IPS-18a (cell line): ENCODE measurements around the gene MEMO1.
"Not testable (repeated sequence)": the region's sequence is repeated elsewhere in the genome, so short reads cannot be mapped to it uniquely, and the experiment has no call there.

Experiments
- H3K27ac ChIP-seq: one replicate; pipeline ENCODE4 v1.5.1; 2013; ENCODE audit warnings: low read length
- H3K27me3 ChIP-seq: one replicate; pipeline ENCODE4 v1.6.1; 2013; ENCODE audit warnings: mild to moderate bottlenecking, low read length; ENCODE audit not compliant: control insufficient read depth, insufficient read depth
- H3K36me3 ChIP-seq: one replicate; pipeline ENCODE4 v1.6.1; 2013; ENCODE audit warnings: low read depth, low read length; ENCODE audit not compliant: control insufficient read depth
- H3K4me1 ChIP-seq: one replicate; pipeline ENCODE4 v1.6.1; 2013; ENCODE audit warnings: low read depth, low read length; ENCODE audit not compliant: control insufficient read depth
- H3K4me3 ChIP-seq: one replicate; pipeline ENCODE4 v1.5.1; 2013; ENCODE audit warnings: low read length
- H3K9ac ChIP-seq: one replicate; pipeline ENCODE4 v1.6.1; 2013; ENCODE audit warnings: mild to moderate bottlenecking, low read length, moderate library complexity
- H3K9me3 ChIP-seq: one replicate; pipeline ENCODE4 v1.6.1; 2013; ENCODE audit warnings: low read depth, low read length; ENCODE audit not compliant: control insufficient read depth

Gene MEMO1

DNA sequence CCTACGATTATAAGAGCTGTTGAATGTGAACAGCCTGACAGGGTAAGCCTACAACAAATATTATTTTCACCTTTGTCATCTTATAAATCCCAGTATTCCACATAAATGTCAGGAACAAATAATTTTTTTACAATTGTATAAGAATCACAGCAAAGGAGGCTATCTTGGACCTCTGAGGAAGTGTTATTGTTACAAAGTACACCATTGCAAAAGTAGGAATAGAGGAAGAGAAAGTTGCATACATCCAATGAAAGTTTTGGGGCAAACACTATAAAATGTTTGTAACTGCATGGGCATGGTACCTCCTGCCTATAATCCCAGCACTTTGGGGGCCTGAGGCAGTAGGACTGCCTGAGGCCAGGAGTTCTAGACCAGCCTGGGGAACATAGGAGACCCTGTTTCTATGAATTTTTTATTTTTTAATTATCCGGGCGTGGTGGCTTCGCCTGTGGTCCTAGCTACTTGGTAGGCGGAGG is 715 bp upstream of the MEMO1 start:
- no peaks in the 10 kb centered on the region for H3K36me3 ChIP-seq
- H3K27ac ChIP-seq, result peak overlapping the region; percentile 93
- peak overlapping the region; percentile 86 for H3K9ac ChIP-seq
- peak overlapping the region; percentile 76 for H3K4me3 ChIP-seq
- H3K4me1 ChIP-seq, result peaks cover 17% of the 10 kb centered on the region
- H3K9me3 ChIP-seq, result no peaks in the 10 kb centered on the region
- no peaks in the 10 kb centered on the region for H3K27me3 ChIP-seq

DNA sequence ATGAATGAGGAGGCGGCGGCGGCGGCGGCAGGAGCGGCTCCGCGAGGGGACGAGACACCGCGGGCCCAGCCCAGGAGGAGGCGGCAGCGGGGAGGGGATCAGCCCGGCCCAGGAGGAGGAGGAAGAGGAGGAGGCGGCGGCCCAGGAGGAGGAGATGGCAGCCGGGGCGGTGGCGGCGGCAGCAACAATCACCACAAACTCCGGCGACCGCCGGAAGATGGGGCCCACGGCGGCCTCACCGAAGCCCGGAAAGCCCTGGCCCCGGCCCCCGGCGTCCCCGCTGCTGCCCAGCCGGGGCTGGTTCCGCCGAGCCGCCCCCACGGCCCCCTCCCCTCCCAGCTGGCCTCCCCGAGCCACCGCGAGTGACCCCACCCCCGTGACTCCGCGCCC is 533 bp downstream of the MEMO1 start:
- H3K9me3 ChIP-seq, H3K36me3 ChIP-seq, H3K27ac ChIP-seq, H3K4me3 ChIP-seq, H3K9ac ChIP-seq, H3K27me3 ChIP-seq: not testable (repeated sequence)
- H3K4me1 ChIP-seq, result peaks cover 17% of the 10 kb centered on the region

DNA sequence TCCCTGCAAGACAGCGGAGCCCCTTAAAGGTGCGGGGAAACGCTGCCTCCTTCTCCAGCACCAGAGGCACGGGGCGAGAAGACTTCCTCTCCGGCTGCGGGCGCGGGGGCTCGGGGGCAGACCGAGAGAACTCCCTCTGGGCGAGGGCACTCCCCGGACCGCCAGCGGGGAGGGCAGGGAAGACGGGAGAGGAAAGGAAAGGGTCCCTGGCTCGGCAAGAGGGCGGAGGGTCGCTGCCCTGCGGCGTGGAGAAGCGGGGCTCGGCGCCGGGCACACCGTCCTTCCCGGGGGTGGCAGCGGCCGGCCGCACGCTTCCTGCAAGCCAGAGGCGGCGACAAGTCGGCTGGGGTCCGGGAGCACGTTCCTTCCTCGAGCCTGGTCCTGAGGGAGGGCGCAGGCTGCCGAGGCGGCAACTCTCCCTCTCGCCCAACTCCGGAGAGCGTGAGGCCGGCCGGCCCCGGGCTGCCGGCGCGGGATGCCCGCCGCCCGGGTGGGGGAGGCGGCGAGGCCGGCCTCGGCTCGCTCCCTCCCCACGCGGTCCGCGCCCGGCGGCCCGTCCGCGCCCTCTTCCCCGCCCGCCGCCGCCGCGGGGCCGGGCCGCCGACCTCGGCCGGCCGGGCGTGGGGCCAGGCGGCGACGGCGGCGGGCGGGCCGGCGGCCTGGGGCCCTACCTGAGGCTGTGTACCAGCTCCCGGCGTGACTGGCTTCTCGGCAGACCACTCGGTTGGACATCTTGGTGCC is 1.1 kb downstream of the MEMO1 start:
- Histone ChIP-seq H3K27me3 (no peaks in the 10 kb centered on the region), H3K27ac (no peak overlapping the region), H3K36me3 (no peaks in the 10 kb centered on the region), H3K9ac (peak overlapping the region; percentile 74), H3K4me1 (peaks cover 17% of the 10 kb centered on the region), H3K4me3 (peak overlapping the region; percentile 87), H3K9me3 (no peaks in the 10 kb centered on the region)

DNA sequence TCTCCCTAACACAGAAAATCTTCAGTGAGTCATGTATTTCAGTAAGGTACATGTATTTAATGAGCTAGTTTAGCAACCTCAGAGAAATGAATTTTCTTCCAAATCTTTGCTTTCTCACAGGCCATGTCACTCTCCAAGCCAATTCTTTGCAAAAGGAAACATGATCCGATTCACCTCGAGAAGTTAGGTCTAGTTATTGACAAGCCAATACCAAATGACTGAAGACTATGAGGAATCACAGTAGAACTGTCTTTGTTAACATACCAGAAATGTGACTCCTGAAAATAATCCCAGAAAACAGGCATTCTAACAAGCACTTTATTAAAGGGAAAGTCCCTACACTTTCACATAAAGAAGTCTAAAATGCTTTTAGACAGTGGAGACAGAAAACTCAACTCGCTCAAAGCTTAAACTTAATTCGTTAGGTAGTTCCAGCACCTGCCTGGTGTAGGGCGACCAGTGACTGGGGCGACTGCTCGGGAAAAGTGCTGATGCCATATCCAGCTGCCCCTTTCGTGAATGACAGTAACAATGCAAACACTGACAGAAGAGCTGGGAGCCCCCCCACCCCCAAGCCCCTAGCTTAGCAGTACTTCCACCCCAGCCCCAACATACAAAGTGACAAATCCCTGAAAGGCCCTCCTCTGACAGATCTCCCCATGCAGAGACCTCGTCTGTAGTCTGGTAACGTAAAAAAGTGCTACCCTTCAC is 1.8 kb downstream of the MEMO1 start:
- H3K4me1 ChIP-seq, result peaks cover 17% of the 10 kb centered on the region
- H3K36me3 ChIP-seq, result no peaks in the 10 kb centered on the region
- H3K27me3 ChIP-seq, result no peaks in the 10 kb centered on the region
- H3K4me3 ChIP-seq, result peak overlapping the region; percentile 87
- no peak overlapping the region for H3K27ac ChIP-seq
- no peaks in the 10 kb centered on the region for H3K9me3 ChIP-seq
- H3K9ac ChIP-seq, result peak overlapping the region; percentile 74

DNA sequence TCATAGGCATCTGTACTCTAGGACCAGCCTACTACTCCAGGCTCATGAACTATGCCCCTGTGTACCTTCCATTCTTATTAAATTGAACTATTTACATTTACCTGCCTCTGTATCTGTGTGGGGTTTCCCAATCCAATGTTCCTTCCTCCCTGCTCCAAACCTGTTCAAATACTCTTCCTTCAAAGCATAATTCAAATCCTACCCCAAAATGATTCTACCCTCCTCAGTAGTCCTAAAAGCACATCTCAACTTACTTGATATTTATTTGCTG is 3.8 kb downstream of the MEMO1 start:
- Histone ChIP-seq H3K9ac (no peak overlapping the region), H3K4me3 (no peak overlapping the region), H3K36me3 (no peaks in the 10 kb centered on the region), H3K4me1 (peaks cover 15% of the 10 kb centered on the region), H3K27me3 (no peaks in the 10 kb centered on the region), H3K9me3 (no peaks in the 10 kb centered on the region), H3K27ac (no peak overlapping the region)

DNA sequence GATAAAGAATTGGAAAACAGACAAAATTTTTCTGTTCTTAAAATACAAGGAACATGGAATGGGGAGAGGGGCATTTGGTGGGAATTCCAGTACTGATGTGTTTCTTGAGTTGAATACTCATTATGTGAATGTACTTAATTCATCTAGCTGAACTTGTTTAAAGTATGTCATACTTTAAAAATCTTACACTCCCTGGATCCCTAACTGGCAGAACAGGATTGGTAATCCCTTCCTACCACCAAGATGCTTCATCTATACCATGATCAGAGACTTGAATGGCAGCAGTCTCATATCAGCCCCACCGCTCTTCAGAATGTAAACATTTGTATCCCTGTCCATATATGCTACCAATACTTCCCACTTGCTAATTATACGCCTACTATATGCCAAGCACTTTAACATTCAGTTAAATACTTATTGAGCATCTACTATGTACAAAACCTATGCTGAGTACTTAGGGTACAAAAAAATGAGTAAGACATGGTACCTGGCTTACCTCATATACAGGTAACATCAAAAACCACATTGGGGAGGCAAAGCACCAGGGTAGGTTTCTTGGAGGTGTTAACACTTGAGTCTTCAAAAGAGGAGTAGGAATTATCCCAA is 5.3 kb downstream of the MEMO1 start:
- Histone ChIP-seq H3K4me1 (peaks cover 4% of the 10 kb centered on the region), H3K9ac (no peak overlapping the region), H3K27ac (no peak overlapping the region), H3K4me3 (no peak overlapping the region), H3K27me3 (no peaks in the 10 kb centered on the region), H3K9me3 (no peaks in the 10 kb centered on the region), H3K36me3 (no peaks in the 10 kb centered on the region)

DNA sequence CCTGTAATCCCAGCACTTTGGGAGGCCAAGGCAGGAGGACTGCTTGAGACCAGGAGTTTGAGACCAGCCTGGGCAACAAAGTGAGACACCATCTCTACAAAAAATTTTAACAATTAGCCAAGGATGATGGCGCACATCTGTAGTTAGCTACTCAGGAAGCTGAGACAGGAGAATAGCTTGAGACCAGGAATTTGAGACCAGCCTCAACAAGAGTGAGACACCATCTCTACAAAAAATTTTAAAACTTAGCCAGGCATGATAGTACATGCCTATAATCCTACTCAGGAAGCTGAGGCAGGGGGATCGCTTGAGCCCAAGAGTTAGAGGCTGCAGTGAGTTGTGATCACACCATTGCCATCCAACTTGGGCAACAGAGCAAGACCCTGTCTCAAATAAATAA is 7.0 kb downstream of the MEMO1 start:
- no peak overlapping the region for H3K27ac ChIP-seq
- peaks cover 3% of the 10 kb centered on the region for H3K4me1 ChIP-seq
- no peak overlapping the region for H3K9ac ChIP-seq

DNA sequence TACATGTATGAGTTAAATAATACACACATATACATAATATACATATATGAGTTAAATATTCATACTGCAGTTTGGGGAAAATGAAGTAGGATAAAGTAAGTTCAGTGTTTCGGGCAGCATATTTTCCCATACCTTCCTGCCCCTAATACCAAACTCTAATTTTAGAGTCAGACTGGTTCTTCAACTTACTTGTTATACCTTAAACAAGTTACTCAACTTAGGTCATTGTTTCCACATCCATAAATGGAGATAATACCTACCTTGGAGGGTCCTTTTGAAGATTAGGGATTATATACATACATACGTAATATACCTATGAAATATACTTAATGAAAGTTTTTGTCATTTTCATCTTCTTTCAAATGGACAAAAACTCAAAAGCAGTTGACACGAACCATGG is 8.4 kb downstream of the MEMO1 start:
- Histone ChIP-seq H3K4me3 (no peak overlapping the region), H3K9me3 (no peaks in the 10 kb centered on the region), H3K36me3 (no peaks in the 10 kb centered on the region), H3K27me3 (no peaks in the 10 kb centered on the region), H3K4me1 (no peaks in the 10 kb centered on the region), H3K9ac (no peak overlapping the region), H3K27ac (no peak overlapping the region)

More for the DNA sequence above, 7.0 kb downstream of the MEMO1 start:
- Histone ChIP-seq H3K9me3 (no peaks in the 10 kb centered on the region), H3K27me3 (no peaks in the 10 kb centered on the region), H3K4me3 (no peak overlapping the region), H3K36me3 (no peaks in the 10 kb centered on the region)

DNA sequence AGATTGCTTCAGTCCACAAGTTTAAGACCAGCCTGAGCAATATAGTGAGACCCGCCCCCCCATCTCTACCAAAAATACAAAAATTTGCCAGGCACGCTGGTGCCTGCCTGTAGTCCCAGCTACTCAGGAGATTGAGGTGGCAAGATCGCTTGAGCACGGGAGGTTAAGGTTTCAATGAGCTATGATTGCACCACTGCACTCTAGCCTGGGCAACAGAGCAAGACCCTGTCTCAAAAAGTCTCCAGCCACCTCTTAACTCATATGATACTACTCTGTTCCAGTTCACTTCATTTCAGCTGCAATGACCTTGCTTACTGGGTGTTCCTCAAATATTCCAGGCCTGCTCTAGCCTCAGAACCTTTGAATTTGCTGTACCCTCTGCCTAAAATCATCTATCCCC is 11.4 kb downstream of the MEMO1 start:
- H3K9me3 ChIP-seq, result no peaks in the 10 kb centered on the region
- no peaks in the 10 kb centered on the region for H3K27me3 ChIP-seq
- no peak overlapping the region for H3K4me3 ChIP-seq
- no peak overlapping the region for H3K27ac ChIP-seq
- no peaks in the 10 kb centered on the region for H3K4me1 ChIP-seq
- H3K36me3 ChIP-seq, result no peaks in the 10 kb centered on the region
- H3K9ac ChIP-seq, result no peak overlapping the region

DNA sequence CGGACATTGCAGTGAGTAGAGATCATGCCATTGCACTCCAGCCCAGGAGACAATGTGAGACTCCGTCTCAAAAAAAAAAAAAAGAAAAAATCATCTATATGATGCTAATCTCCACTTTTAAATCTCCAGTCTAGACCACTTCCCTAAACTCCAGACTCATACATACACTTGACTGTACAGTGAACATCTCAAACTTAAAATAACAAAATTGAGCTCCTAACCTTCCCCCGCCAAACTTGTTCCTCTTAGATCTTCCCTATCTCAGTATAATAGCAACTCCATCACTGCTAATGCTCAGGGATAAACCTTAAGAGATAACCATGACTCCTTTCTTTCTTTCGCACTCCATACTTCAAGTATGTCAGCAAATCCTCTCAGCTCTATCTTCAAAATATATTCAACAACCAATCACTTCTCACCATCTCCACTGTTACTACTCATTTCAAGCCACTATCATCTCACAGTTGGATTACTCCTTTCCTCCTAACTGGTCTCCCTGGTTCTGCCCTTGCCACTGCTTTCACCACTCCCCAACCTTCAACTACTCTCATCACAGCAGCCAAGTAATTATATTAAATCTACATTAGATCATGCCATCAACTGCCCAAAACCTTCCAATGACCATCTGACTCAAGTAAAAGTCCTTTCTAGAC is 12.0 kb downstream of the MEMO1 start:
- no peaks in the 10 kb centered on the region for H3K27me3 ChIP-seq
- H3K36me3 ChIP-seq, result no peaks in the 10 kb centered on the region
- no peak overlapping the region for H3K4me3 ChIP-seq
- H3K9me3 ChIP-seq, result no peaks in the 10 kb centered on the region
- no peak overlapping the region for H3K9ac ChIP-seq
- no peaks in the 10 kb centered on the region for H3K4me1 ChIP-seq
- no peak overlapping the region for H3K27ac ChIP-seq

DNA sequence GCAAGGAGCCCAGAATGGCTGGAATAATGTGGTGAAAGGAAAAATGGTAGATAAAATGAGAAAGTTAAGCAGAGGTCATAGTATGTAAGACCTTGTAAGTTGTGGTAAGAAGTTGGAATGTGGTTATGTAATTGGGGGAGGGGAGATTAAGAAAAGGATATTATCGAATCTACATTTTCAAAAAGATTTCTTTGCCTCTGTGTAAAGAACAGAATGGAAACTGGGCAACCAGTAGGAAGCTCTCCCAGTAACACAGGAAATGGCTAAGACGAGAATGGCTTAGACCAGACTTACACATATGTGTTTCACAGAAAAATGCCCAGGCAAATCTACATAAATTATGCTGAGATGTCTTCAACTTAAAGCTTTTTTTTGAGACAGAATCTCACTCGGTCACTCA is 13.2 kb downstream of the MEMO1 start:
- H3K27me3 ChIP-seq, result no peaks in the 10 kb centered on the region
- no peaks in the 10 kb centered on the region for H3K36me3 ChIP-seq
- H3K27ac ChIP-seq, result no peak overlapping the region
- no peak overlapping the region for H3K9ac ChIP-seq
- H3K9me3 ChIP-seq, result no peaks in the 10 kb centered on the region
- H3K4me1 ChIP-seq, result no peaks in the 10 kb centered on the region
- no peak overlapping the region for H3K4me3 ChIP-seq
